WTC11 (cell line): ENCODE data around the gene MEGF8. TPM values are rescaled to one million over a fixed set of nuclear protein-coding genes. Genes with fewer than 3 reads are reported as not detected.

Experiments used
- ATAC-seq: fragments of 200-7000 bp; cut with Tn5 transposase; 2 replicates; pipeline ENCODE4 v1.10.0; 2021; ENCODE audit warnings: mild to moderate bottlenecking, moderate library complexity
- CTCF ChIA-PET: fragments of 300-600 bp; sonication (Branson Sonifier 250); formaldehyde crosslinking; loops from one replicate; lab custom pipeline; 2021; ENCODE audit warnings: antibody characterized with exemption; lab: Charles Lee
- POLR2A ChIA-PET: fragments of 350-600 bp; sonication (Branson Sonifier 250); formaldehyde crosslinking; loops from one replicate; lab custom pipeline; 2021; ENCODE audit warnings: antibody characterized with exemption; lab: Charles Lee
- DNase-seq: peaks from one replicate; pipeline ENCODE4 v3.0.0; 2021; ENCODE audit warnings: low spot score
- H3K27ac Mint-ChIP-seq: 2 replicates; pipeline ENCODE4 v1.8.0; 2021; ENCODE audit warnings: mixed read lengths
- H3K27me3 Mint-ChIP-seq: 2 replicates; pipeline ENCODE4 v1.8.0; 2021; ENCODE audit warnings: low read depth, mild to moderate bottlenecking, moderate library complexity, mixed read lengths
- H3K36me3 Mint-ChIP-seq: 2 replicates; pipeline ENCODE4 v1.8.0; 2021; ENCODE audit warnings: mixed read lengths
- H3K4me1 Mint-ChIP-seq: 2 replicates; pipeline ENCODE4 v1.8.0; 2022; ENCODE audit warnings: mixed read lengths
- H3K4me3 Mint-ChIP-seq: 2 replicates; pipeline ENCODE4 v1.8.0; 2021; ENCODE audit warnings: mild to moderate bottlenecking, moderate library complexity, mixed read lengths
- H3K9me3 Mint-ChIP-seq: 2 replicates; pipeline ENCODE4 v1.8.0; 2021; ENCODE audit warnings: mixed read lengths
- CDX4 ChIP-seq: fragments of 250-450 bp; sonication (Bioruptor Pico); IDR thresholded peaks from 2 replicates; pipeline ENCODE4 v1.9.0; 2021; ENCODE audit warnings: moderate library complexity, mild to moderate bottlenecking, inconsistent platforms, borderline replicate concordance
- CTCF ChIP-seq: fragments of 200-600 bp; IDR thresholded peaks from 2 replicates; pipeline ENCODE4 v1.8.0; 2022; ENCODE audit warnings: antibody characterized with exemption
- ESRRA ChIP-seq: sonication (generic); formaldehyde crosslinking; IDR thresholded peaks from 2 replicates; pipeline ENCODE4 v1.8.1; 2022; ENCODE audit warnings: mild to moderate bottlenecking, missing genetic modification reagents, borderline replicate concordance
- FOXP1 ChIP-seq: sonication (generic); formaldehyde crosslinking; IDR thresholded peaks from 2 replicates; pipeline ENCODE4 v1.8.0; 2022; ENCODE audit warnings: missing genetic modification reagents, mild to moderate bottlenecking, moderate library complexity, borderline replicate concordance
- GTF2I ChIP-seq: fragments of 250-450 bp; sonication (Bioruptor Pico); conservative IDR thresholded peaks from 2 replicates; pipeline ENCODE4 v1.4.0; 2021; ENCODE audit warnings: mild to moderate bottlenecking
- IRF2 ChIP-seq: sonication (generic); formaldehyde crosslinking; IDR thresholded peaks from 2 replicates; pipeline ENCODE4 v1.8.0; 2022; ENCODE audit warnings: low read depth, missing genetic modification reagents, borderline replicate concordance
- MAX ChIP-seq: sonication (generic); formaldehyde crosslinking; IDR thresholded peaks from 2 replicates; pipeline ENCODE4 v1.8.0; 2022; ENCODE audit warnings: mild to moderate bottlenecking, missing genetic modification reagents
- OVOL2 ChIP-seq: fragments of 250-450 bp; sonication (Bioruptor Pico); IDR thresholded peaks from 2 replicates; pipeline ENCODE4 v1.9.0; 2021; ENCODE audit warnings: mild to moderate bottlenecking, borderline replicate concordance
- RELA ChIP-seq: sonication (generic); formaldehyde crosslinking; IDR thresholded peaks from 2 replicates; pipeline ENCODE4 v1.8.1; 2022; ENCODE audit warnings: missing genetic modification reagents, mild to moderate bottlenecking, borderline replicate concordance
- SMAD4 ChIP-seq: sonication (generic); formaldehyde crosslinking; IDR thresholded peaks from 2 replicates; pipeline ENCODE4 v1.8.0; 2022; ENCODE audit warnings: mild to moderate bottlenecking, missing genetic modification reagents
- SP1 ChIP-seq: sonication (generic); formaldehyde crosslinking; conservative IDR thresholded peaks from 2 replicates; pipeline ENCODE4 v1.8.1; 2022; ENCODE audit warnings: missing genetic modification reagents
- TEAD1 ChIP-seq: sonication (generic); formaldehyde crosslinking; IDR thresholded peaks from 2 replicates; pipeline ENCODE4 v1.8.0; 2022; ENCODE audit warnings: mild to moderate bottlenecking, missing genetic modification reagents
- USF1 ChIP-seq: sonication (generic); formaldehyde crosslinking; IDR thresholded peaks from 2 replicates; pipeline ENCODE4 v1.8.0; 2022; ENCODE audit warnings: mild to moderate bottlenecking, missing genetic modification reagents
- USF2 ChIP-seq: sonication (generic); formaldehyde crosslinking; IDR thresholded peaks from 2 replicates; pipeline ENCODE4 v1.8.1; 2023; ENCODE audit warnings: mild to moderate bottlenecking, missing genetic modification reagents, moderate library complexity
- ZNF263 ChIP-seq: sonication (generic); formaldehyde crosslinking; IDR thresholded peaks from 2 replicates; pipeline ENCODE4 v1.8.1; 2022; ENCODE audit warnings: low read depth, mild to moderate bottlenecking, moderate library complexity, missing genetic modification reagents
- ZNF425 ChIP-seq: fragments of 250-450 bp; sonication (Bioruptor Pico); conservative IDR thresholded peaks from 2 replicates; pipeline ENCODE4 v1.9.0; 2021; ENCODE audit warnings: mild to moderate bottlenecking
- ZSCAN18 ChIP-seq: fragments of 250-450 bp; sonication (Bioruptor Pico); IDR thresholded peaks from 2 replicates; pipeline ENCODE4 v2.1.2; 2022; ENCODE audit warnings: mild to moderate bottlenecking, moderate library complexity
- total RNA-seq: library from RNA; stranded (reverse); gene quantifications from 3 replicates; pipeline ENCODE4 v1.2.3, GENCODE V29; 2021
- TF ChIP-seq, protein P1 (sequence below): sonication (generic); formaldehyde crosslinking; IDR thresholded peaks from 2 replicates; pipeline ENCODE4 v1.8.0; 2023; ENCODE audit warnings: missing genetic modification reagents, mild to moderate bottlenecking, borderline replicate concordance
- TF ChIP-seq, protein P2 (sequence below): sonication (generic); formaldehyde crosslinking; IDR thresholded peaks from 2 replicates; pipeline ENCODE4 v1.8.0; 2022; ENCODE audit warnings: mild to moderate bottlenecking, missing genetic modification reagents
- TF ChIP-seq, protein P3 (sequence below): sonication (generic); formaldehyde crosslinking; IDR thresholded peaks from 2 replicates; pipeline ENCODE4 v1.8.1; 2023; ENCODE audit warnings: mild to moderate bottlenecking, missing genetic modification reagents, moderate library complexity

Gene MEGF8
- total RNA-seq, 1 experiment from 2014 or later, result 42.1 TPM

DNA sequence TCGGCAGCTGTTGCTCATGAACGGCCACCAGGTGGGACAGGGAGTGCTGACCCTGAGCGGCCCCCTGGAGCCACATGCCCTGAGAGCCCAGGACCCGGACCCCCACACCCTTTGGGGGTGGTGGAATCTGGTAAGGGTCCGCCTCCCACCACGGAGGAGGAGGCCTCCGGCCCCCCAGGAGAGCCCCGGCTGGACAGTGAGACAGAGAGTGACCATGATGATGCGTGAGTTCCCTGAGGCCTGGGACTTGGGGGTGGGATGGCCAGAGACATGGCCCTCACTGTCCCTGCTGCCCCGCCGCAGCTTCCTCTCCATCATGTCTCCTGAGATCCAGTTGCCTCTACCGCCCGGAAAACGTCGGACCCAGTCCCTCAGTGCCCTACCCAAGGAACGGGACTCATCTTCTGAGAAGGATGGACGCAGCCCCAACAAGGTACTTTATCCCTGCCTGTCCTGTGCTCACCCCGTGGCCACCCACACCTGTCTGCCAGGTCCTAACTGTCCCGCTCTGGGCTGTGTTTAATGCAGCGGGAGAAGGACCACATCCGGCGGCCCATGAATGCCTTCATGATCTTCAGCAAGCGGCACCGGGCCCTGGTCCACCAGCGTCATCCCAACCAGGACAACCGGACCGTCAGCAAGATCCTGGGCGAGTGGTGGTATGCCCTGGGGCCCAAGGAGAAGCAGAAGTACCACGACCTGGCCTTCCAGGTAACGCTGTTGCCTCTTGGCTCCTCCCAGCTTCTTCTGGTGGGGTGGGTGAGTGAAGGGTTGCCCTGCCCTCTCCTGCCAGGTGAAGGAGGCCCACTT lies 38.2 kb upstream of the MEGF8 start (continued):
- TF ChIP-seq, protein P1, sequence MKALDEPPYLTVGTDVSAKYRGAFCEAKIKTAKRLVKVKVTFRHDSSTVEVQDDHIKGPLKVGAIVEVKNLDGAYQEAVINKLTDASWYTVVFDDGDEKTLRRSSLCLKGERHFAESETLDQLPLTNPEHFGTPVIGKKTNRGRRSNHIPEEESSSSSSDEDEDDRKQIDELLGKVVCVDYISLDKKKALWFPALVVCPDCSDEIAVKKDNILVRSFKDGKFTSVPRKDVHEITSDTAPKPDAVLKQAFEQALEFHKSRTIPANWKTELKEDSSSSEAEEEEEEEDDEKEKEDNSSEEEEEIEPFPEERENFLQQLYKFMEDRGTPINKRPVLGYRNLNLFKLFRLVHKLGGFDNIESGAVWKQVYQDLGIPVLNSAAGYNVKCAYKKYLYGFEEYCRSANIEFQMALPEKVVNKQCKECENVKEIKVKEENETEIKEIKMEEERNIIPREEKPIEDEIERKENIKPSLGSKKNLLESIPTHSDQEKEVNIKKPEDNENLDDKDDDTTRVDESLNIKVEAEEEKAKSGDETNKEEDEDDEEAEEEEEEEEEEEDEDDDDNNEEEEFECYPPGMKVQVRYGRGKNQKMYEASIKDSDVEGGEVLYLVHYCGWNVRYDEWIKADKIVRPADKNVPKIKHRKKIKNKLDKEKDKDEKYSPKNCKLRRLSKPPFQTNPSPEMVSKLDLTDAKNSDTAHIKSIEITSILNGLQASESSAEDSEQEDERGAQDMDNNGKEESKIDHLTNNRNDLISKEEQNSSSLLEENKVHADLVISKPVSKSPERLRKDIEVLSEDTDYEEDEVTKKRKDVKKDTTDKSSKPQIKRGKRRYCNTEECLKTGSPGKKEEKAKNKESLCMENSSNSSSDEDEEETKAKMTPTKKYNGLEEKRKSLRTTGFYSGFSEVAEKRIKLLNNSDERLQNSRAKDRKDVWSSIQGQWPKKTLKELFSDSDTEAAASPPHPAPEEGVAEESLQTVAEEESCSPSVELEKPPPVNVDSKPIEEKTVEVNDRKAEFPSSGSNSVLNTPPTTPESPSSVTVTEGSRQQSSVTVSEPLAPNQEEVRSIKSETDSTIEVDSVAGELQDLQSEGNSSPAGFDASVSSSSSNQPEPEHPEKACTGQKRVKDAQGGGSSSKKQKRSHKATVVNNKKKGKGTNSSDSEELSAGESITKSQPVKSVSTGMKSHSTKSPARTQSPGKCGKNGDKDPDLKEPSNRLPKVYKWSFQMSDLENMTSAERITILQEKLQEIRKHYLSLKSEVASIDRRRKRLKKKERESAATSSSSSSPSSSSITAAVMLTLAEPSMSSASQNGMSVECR (CRISPR knock-in tag), result no peak
- TF ChIP-seq USF1 (no peak), GTF2I (CRISPR knock-in tag) (no peak), MAX (CRISPR knock-in tag) (no peak), ZSCAN18 (CRISPR knock-in tag) (no peak), SP1 (CRISPR knock-in tag) (no peak)

DNA sequence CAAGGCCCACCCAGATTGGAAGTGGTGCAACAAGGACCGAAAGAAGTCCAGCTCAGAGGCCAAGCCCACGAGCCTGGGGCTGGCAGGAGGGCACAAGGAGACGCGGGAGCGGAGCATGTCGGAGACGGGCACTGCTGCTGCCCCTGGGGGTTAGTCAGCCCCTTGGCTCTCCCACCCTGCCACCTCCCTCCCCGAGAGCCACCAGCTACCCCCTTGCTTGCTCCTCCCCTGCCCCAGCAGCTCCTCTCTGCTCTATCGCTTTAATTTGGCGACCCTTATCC lies 37.7 kb upstream of the MEGF8 start:
- Mint-ChIP-seq H3K4me1 (peaks cover 24% of the 10 kb centered on the region), H3K9me3 (no peaks in the 10 kb centered on the region), H3K4me3 (no peak overlapping the region), H3K27me3 (no peaks in the 10 kb centered on the region), H3K27ac (no peak overlapping the region), H3K36me3 (peaks cover 12% of the 10 kb centered on the region)
- POLR2A ChIA-PET, result no interaction called here
- CTCF ChIA-PET, result interaction anchor here (0.6 to 1.4 kb wide), 2 partner anchors 10 to 45 kb away, joined by 3 to 4 read pairs; partner anchors contain the start of gene GSK3A
- DNase-seq, result no peak
- ATAC-seq, result no peak
- no peak for TF ChIP-seq ZNF425 (CRISPR knock-in tag)
- TF ChIP-seq, protein P2, sequence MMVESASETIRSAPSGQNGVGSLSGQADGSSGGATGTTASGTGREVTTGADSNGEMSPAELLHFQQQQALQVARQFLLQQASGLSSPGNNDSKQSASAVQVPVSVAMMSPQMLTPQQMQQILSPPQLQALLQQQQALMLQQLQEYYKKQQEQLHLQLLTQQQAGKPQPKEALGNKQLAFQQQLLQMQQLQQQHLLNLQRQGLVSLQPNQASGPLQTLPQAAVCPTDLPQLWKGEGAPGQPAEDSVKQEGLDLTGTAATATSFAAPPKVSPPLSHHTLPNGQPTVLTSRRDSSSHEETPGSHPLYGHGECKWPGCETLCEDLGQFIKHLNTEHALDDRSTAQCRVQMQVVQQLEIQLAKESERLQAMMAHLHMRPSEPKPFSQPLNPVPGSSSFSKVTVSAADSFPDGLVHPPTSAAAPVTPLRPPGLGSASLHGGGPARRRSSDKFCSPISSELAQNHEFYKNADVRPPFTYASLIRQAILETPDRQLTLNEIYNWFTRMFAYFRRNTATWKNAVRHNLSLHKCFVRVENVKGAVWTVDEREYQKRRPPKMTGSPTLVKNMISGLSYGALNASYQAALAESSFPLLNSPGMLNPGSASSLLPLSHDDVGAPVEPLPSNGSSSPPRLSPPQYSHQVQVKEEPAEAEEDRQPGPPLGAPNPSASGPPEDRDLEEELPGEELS, result no peak
- TF ChIP-seq, protein P3, sequence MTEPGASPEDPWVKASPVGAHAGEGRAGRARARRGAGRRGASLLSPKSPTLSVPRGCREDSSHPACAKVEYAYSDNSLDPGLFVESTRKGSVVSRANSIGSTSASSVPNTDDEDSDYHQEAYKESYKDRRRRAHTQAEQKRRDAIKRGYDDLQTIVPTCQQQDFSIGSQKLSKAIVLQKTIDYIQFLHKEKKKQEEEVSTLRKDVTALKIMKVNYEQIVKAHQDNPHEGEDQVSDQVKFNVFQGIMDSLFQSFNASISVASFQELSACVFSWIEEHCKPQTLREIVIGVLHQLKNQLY, result no peak
- no peak for TF ChIP-seq CTCF
- no peak for TF ChIP-seq TEAD1 (CRISPR knock-in tag)
- TF ChIP-seq ZNF263 (CRISPR knock-in tag), result no peak
- TF ChIP-seq SMAD4 (CRISPR knock-in tag), result no peak
- no peak for TF ChIP-seq OVOL2
- no peak for TF ChIP-seq FOXP1 (CRISPR knock-in tag)
- no peak for TF ChIP-seq CDX4 (CRISPR knock-in tag)
- TF ChIP-seq USF2, result no peak
- no peak for TF ChIP-seq IRF2
- TF ChIP-seq ESRRA (CRISPR knock-in tag), result no peak
- no peak for TF ChIP-seq RELA (CRISPR knock-in tag)
